WTC11 (cell line): ENCODE data around the gene ABLIM2. TPM values are rescaled to one million over a fixed set of nuclear protein-coding genes. Genes with fewer than 3 reads are reported as not detected.

Experiments used
- ATAC-seq: fragments of 200-7000 bp; cut with Tn5 transposase; 2 replicates; pipeline ENCODE4 v1.10.0; 2021; ENCODE audit warnings: mild to moderate bottlenecking, moderate library complexity
- CTCF ChIA-PET: fragments of 300-600 bp; sonication (Branson Sonifier 250); formaldehyde crosslinking; loops from one replicate; lab custom pipeline; 2021; ENCODE audit warnings: antibody characterized with exemption; lab: Charles Lee
- POLR2A ChIA-PET: fragments of 350-600 bp; sonication (Branson Sonifier 250); formaldehyde crosslinking; loops from one replicate; lab custom pipeline; 2021; ENCODE audit warnings: antibody characterized with exemption; lab: Charles Lee
- DNase-seq: peaks from one replicate; pipeline ENCODE4 v3.0.0; 2021; ENCODE audit warnings: low spot score
- H3K27ac Mint-ChIP-seq: 2 replicates; pipeline ENCODE4 v1.8.0; 2021; ENCODE audit warnings: mixed read lengths
- H3K27me3 Mint-ChIP-seq: 2 replicates; pipeline ENCODE4 v1.8.0; 2021; ENCODE audit warnings: low read depth, mild to moderate bottlenecking, moderate library complexity, mixed read lengths
- H3K36me3 Mint-ChIP-seq: 2 replicates; pipeline ENCODE4 v1.8.0; 2021; ENCODE audit warnings: mixed read lengths
- H3K4me1 Mint-ChIP-seq: 2 replicates; pipeline ENCODE4 v1.8.0; 2022; ENCODE audit warnings: mixed read lengths
- H3K4me3 Mint-ChIP-seq: 2 replicates; pipeline ENCODE4 v1.8.0; 2021; ENCODE audit warnings: mild to moderate bottlenecking, moderate library complexity, mixed read lengths
- H3K9me3 Mint-ChIP-seq: 2 replicates; pipeline ENCODE4 v1.8.0; 2021; ENCODE audit warnings: mixed read lengths
- CREB1 ChIP-seq: sonication (generic); formaldehyde crosslinking; IDR thresholded peaks from 2 replicates; pipeline ENCODE4 v1.8.0; 2023; ENCODE audit warnings: mild to moderate bottlenecking, missing genetic modification reagents
- CREM ChIP-seq: sonication (generic); formaldehyde crosslinking; IDR thresholded peaks from 2 replicates; pipeline ENCODE4 v1.8.1; 2022; ENCODE audit warnings: mild to moderate bottlenecking, missing genetic modification reagents, moderate library complexity
- EMX1 ChIP-seq: fragments of 250-450 bp; sonication (Bioruptor Pico); IDR thresholded peaks from 2 replicates; pipeline ENCODE4 v1.8.0; 2021; ENCODE audit warnings: mild to moderate bottlenecking
- ESRRA ChIP-seq: sonication (generic); formaldehyde crosslinking; IDR thresholded peaks from 2 replicates; pipeline ENCODE4 v1.8.1; 2022; ENCODE audit warnings: mild to moderate bottlenecking, missing genetic modification reagents, borderline replicate concordance
- ETV6 ChIP-seq: sonication (generic); formaldehyde crosslinking; IDR thresholded peaks from 2 replicates; pipeline ENCODE4 v1.8.1; 2022; ENCODE audit warnings: mild to moderate bottlenecking, missing genetic modification reagents
- IRF2 ChIP-seq: sonication (generic); formaldehyde crosslinking; IDR thresholded peaks from 2 replicates; pipeline ENCODE4 v1.8.0; 2022; ENCODE audit warnings: low read depth, missing genetic modification reagents, borderline replicate concordance
- JUN ChIP-seq: sonication (generic); formaldehyde crosslinking; IDR thresholded peaks from 2 replicates; pipeline ENCODE4 v1.8.0; 2023; ENCODE audit warnings: mild to moderate bottlenecking, missing genetic modification reagents
- KAT7 ChIP-seq: sonication (generic); formaldehyde crosslinking; IDR thresholded peaks from 2 replicates; pipeline ENCODE4 v1.8.1; 2023; ENCODE audit warnings: missing genetic modification reagents, mild to moderate bottlenecking, borderline replicate concordance
- NFYB ChIP-seq: sonication (generic); formaldehyde crosslinking; conservative IDR thresholded peaks from 2 replicates; pipeline ENCODE4 v1.8.0; 2022; ENCODE audit warnings: low read depth, missing genetic modification reagents
- NR1H2 ChIP-seq: sonication (generic); formaldehyde crosslinking; IDR thresholded peaks from 2 replicates; pipeline ENCODE4 v1.9.0; 2021; ENCODE audit warnings: mild to moderate bottlenecking, moderate library complexity, missing genetic modification reagents
- NR2C2 ChIP-seq: sonication (generic); formaldehyde crosslinking; IDR thresholded peaks from 2 replicates; pipeline ENCODE4 v1.8.0; 2022; ENCODE audit warnings: mild to moderate bottlenecking, missing genetic modification reagents
- NR3C1 ChIP-seq: sonication (generic); formaldehyde crosslinking; conservative IDR thresholded peaks from 2 replicates; pipeline ENCODE4 v1.8.1; 2023; ENCODE audit warnings: low read depth, mild to moderate bottlenecking, missing genetic modification reagents
- OVOL2 ChIP-seq: fragments of 250-450 bp; sonication (Bioruptor Pico); IDR thresholded peaks from 2 replicates; pipeline ENCODE4 v1.9.0; 2021; ENCODE audit warnings: mild to moderate bottlenecking, borderline replicate concordance
- RELA ChIP-seq: sonication (generic); formaldehyde crosslinking; IDR thresholded peaks from 2 replicates; pipeline ENCODE4 v1.8.1; 2022; ENCODE audit warnings: missing genetic modification reagents, mild to moderate bottlenecking, borderline replicate concordance
- RORB ChIP-seq: fragments of 250-450 bp; sonication (Bioruptor Pico); IDR thresholded peaks from 2 replicates; pipeline ENCODE4 v1.9.0; 2021; ENCODE audit warnings: mild to moderate bottlenecking
- SOX15 ChIP-seq: fragments of 250-450 bp; sonication (Bioruptor Pico); IDR thresholded peaks from 2 replicates; pipeline ENCODE4 v1.9.0; 2021; ENCODE audit warnings: mild to moderate bottlenecking
- TEAD1 ChIP-seq: sonication (generic); formaldehyde crosslinking; IDR thresholded peaks from 2 replicates; pipeline ENCODE4 v1.8.0; 2022; ENCODE audit warnings: mild to moderate bottlenecking, missing genetic modification reagents
- ZNF317 ChIP-seq: sonication (generic); formaldehyde crosslinking; IDR thresholded peaks from 2 replicates; pipeline ENCODE4 v1.8.1; 2023; ENCODE audit warnings: low read depth, mild to moderate bottlenecking, moderate library complexity, missing genetic modification reagents, borderline replicate concordance
- ZNF396 ChIP-seq: fragments of 250-450 bp; sonication (Bioruptor Pico); IDR thresholded peaks from 2 replicates; pipeline ENCODE4 v1.8.0; 2021; ENCODE audit warnings: mild to moderate bottlenecking, moderate library complexity, borderline replicate concordance
- ZNF423 ChIP-seq: fragments of 250-450 bp; sonication (Bioruptor Pico); IDR thresholded peaks from 2 replicates; pipeline ENCODE4 v2.1.2; 2022; ENCODE audit warnings: mild to moderate bottlenecking, moderate library complexity
- ZNF671 ChIP-seq: fragments of 250-450 bp; sonication (Bioruptor Pico); IDR thresholded peaks from 2 replicates; pipeline ENCODE4 v1.8.0; 2021; ENCODE audit warnings: mild to moderate bottlenecking
- total RNA-seq: library from RNA; stranded (reverse); gene quantifications from 3 replicates; pipeline ENCODE4 v1.2.3, GENCODE V29; 2021
- TF ChIP-seq, protein P1 (sequence below): fragments of 250-450 bp; sonication (Bioruptor Pico); IDR thresholded peaks from 2 replicates; pipeline ENCODE4 v2.1.2; 2022; ENCODE audit warnings: mild to moderate bottlenecking, moderate library complexity
- TF ChIP-seq, protein P2 (sequence below): fragments of 250-450 bp; sonication (Bioruptor Pico); IDR thresholded peaks from 2 replicates; pipeline ENCODE4 v1.9.0; 2021; ENCODE audit warnings: mild to moderate bottlenecking
- TF ChIP-seq, protein P3 (sequence below): fragments of 250-450 bp; sonication (Bioruptor Pico); IDR thresholded peaks from 2 replicates; pipeline ENCODE4 v1.8.0; 2021; ENCODE audit warnings: mild to moderate bottlenecking
- TF ChIP-seq, protein P4 (sequence below): sonication (generic); formaldehyde crosslinking; IDR thresholded peaks from 2 replicates; pipeline ENCODE4 v1.8.1; 2022; ENCODE audit warnings: mild to moderate bottlenecking, missing genetic modification reagents, moderate library complexity, borderline replicate concordance
- TF ChIP-seq, protein P5 (sequence below): sonication (generic); formaldehyde crosslinking; IDR thresholded peaks from 2 replicates; pipeline ENCODE4 v1.8.1; 2023; ENCODE audit warnings: mild to moderate bottlenecking, missing genetic modification reagents
- TF ChIP-seq, protein P6 (sequence below): fragments of 250-450 bp; sonication (Bioruptor Pico); IDR thresholded peaks from 2 replicates; pipeline ENCODE4 v1.9.0; 2021; ENCODE audit warnings: mild to moderate bottlenecking

ABLIM2 gene
- total RNA-seq, 1 experiment from 2014 or later = 2.6 TPM

DNA sequence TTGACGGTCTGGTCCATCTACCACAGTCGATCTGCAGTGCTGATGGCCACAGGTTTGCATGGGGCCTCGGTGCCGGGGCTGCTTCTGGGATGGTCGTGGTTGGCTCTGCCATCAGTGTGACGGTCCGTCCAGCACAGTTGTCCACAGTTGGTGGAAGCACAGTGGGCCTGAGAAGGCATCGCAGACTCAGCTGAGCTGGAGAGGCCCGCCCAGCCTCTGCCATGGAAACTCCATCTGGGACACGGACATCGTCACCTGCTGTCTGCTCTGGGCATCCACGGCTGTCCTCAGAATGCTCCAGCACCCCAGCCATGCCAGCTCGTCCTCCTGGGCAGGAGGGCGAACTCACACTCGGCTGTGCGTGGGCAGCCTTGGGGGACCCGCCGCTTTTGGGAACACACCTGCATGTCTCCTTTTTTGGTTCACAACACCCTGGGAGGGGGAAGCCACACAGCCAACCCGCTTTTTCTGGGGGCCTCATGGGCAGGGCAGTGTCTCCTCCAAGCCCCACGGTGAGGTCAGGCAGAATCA, 33.0 kb downstream of the ABLIM2 start:
- H3K4me3 Mint-ChIP-seq = no peak overlapping the region
- peaks cover 11% of the 10 kb centered on the region for H3K4me1 Mint-ChIP-seq
- no peak overlapping the region for H3K27ac Mint-ChIP-seq
- CTCF ChIA-PET = interaction anchor here (1.4 kb wide), 1 partner anchor 43 kb away, joined by 3 read pairs; no protein-coding TSS in a partner anchor
- no peaks in the 10 kb centered on the region for H3K9me3 Mint-ChIP-seq
- DNase-seq (no peak), ATAC-seq (no peak)
- TF ChIP-seq KAT7 (CRISPR knock-in tag) (no peak), IRF2 (no peak), ZNF396 (CRISPR knock-in tag) (no peak), TEAD1 (CRISPR knock-in tag) (no peak), ZNF671 (CRISPR knock-in tag) (no peak), CREM (CRISPR knock-in tag) (no peak), NFYB (CRISPR knock-in tag) (no peak), RORB (CRISPR knock-in tag) (no peak), RELA (no peak)
- TF ChIP-seq, protein P1, sequence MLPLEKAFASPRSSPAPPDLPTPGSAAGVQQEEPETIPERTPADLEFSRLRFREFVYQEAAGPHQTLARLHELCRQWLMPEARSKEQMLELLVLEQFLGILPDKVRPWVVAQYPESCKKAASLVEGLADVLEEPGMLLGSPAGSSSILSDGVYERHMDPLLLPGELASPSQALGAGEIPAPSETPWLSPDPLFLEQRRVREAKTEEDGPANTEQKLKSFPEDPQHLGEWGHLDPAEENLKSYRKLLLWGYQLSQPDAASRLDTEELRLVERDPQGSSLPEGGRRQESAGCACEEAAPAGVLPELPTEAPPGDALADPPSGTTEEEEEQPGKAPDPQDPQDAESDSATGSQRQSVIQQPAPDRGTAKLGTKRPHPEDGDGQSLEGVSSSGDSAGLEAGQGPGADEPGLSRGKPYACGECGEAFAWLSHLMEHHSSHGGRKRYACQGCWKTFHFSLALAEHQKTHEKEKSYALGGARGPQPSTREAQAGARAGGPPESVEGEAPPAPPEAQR = no peak
- TF ChIP-seq, protein P2, sequence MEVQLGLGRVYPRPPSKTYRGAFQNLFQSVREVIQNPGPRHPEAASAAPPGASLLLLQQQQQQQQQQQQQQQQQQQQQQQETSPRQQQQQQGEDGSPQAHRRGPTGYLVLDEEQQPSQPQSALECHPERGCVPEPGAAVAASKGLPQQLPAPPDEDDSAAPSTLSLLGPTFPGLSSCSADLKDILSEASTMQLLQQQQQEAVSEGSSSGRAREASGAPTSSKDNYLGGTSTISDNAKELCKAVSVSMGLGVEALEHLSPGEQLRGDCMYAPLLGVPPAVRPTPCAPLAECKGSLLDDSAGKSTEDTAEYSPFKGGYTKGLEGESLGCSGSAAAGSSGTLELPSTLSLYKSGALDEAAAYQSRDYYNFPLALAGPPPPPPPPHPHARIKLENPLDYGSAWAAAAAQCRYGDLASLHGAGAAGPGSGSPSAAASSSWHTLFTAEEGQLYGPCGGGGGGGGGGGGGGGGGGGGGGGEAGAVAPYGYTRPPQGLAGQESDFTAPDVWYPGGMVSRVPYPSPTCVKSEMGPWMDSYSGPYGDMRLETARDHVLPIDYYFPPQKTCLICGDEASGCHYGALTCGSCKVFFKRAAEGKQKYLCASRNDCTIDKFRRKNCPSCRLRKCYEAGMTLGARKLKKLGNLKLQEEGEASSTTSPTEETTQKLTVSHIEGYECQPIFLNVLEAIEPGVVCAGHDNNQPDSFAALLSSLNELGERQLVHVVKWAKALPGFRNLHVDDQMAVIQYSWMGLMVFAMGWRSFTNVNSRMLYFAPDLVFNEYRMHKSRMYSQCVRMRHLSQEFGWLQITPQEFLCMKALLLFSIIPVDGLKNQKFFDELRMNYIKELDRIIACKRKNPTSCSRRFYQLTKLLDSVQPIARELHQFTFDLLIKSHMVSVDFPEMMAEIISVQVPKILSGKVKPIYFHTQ = no peak
- TF ChIP-seq, protein P3, sequence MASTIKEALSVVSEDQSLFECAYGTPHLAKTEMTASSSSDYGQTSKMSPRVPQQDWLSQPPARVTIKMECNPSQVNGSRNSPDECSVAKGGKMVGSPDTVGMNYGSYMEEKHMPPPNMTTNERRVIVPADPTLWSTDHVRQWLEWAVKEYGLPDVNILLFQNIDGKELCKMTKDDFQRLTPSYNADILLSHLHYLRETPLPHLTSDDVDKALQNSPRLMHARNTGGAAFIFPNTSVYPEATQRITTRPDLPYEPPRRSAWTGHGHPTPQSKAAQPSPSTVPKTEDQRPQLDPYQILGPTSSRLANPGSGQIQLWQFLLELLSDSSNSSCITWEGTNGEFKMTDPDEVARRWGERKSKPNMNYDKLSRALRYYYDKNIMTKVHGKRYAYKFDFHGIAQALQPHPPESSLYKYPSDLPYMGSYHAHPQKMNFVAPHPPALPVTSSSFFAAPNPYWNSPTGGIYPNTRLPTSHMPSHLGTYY (CRISPR knock-in tag) = no peak
- H3K27me3 Mint-ChIP-seq = no peaks in the 10 kb centered on the region
- POLR2A ChIA-PET = no interaction called here
- H3K36me3 Mint-ChIP-seq = no peaks in the 10 kb centered on the region

DNA sequence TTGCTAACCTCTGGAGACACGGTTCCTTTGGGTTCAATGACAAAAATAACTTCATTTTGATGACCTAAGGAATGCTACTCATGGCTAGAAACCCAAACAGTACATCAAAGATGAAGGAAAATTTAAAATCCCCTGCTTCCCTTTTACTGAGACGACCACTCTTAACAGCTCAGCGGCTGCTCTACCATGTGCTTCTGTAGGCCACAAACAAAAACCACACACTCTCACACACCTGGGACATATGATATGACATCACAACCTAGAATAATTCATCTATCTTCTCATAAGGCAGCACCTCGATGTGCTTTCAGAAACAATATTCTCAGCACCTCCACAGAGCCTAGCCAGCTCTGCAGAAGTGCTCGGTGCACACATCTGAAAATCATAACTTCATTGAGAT, 34.7 kb downstream of the ABLIM2 start:
- Mint-ChIP-seq H3K4me1 (peaks cover 11% of the 10 kb centered on the region), H3K27ac (no peak overlapping the region), H3K27me3 (no peaks in the 10 kb centered on the region), H3K9me3 (no peaks in the 10 kb centered on the region), H3K4me3 (no peak overlapping the region), H3K36me3 (no peaks in the 10 kb centered on the region)
- ChIA-PET POLR2A (no interaction called here), CTCF (interaction anchor here (1.4 kb wide), 1 partner anchor 44 kb away, joined by 3 read pairs; no protein-coding TSS in a partner anchor)
- no peak for ATAC-seq
- no peak for DNase-seq
- TF ChIP-seq ETV6 (no peak), NR2C2 (CRISPR knock-in tag) (no peak), CREB1 (CRISPR knock-in tag) (no peak), NR3C1 (CRISPR knock-in tag) (no peak), JUN (CRISPR knock-in tag) (no peak), ZNF423 (CRISPR knock-in tag) (no peak), NR1H2 (no peak), RELA (no peak), ESRRA (CRISPR knock-in tag) (no peak), ZNF317 (CRISPR knock-in tag) (no peak), SOX15 (CRISPR knock-in tag) (no peak), EMX1 (CRISPR knock-in tag) (no peak), OVOL2 (CRISPR knock-in tag) (no peak)
- TF ChIP-seq, protein P4, sequence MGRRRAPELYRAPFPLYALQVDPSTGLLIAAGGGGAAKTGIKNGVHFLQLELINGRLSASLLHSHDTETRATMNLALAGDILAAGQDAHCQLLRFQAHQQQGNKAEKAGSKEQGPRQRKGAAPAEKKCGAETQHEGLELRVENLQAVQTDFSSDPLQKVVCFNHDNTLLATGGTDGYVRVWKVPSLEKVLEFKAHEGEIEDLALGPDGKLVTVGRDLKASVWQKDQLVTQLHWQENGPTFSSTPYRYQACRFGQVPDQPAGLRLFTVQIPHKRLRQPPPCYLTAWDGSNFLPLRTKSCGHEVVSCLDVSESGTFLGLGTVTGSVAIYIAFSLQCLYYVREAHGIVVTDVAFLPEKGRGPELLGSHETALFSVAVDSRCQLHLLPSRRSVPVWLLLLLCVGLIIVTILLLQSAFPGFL = no peak
- TF ChIP-seq, protein P5, sequence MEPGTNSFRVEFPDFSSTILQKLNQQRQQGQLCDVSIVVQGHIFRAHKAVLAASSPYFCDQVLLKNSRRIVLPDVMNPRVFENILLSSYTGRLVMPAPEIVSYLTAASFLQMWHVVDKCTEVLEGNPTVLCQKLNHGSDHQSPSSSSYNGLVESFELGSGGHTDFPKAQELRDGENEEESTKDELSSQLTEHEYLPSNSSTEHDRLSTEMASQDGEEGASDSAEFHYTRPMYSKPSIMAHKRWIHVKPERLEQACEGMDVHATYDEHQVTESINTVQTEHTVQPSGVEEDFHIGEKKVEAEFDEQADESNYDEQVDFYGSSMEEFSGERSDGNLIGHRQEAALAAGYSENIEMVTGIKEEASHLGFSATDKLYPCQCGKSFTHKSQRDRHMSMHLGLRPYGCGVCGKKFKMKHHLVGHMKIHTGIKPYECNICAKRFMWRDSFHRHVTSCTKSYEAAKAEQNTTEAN (CRISPR knock-in tag) = no peak
- TF ChIP-seq, protein P6, sequence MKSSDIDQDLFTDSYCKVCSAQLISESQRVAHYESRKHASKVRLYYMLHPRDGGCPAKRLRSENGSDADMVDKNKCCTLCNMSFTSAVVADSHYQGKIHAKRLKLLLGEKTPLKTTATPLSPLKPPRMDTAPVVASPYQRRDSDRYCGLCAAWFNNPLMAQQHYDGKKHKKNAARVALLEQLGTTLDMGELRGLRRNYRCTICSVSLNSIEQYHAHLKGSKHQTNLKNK (CRISPR knock-in tag) = no peak
